CD14-positive monocyte (primary cell): Measurements from ENCODE around the gene DPYD. TPM values are rescaled to one million over a fixed set of nuclear protein-coding genes. Genes with fewer than 3 reads are reported as not detected.
A peak's percentile ranks its signal among the peaks of the same experiment; 100 is the strongest.

Experiments
- DNase-seq, 3 donors: peaks; one replicate each; pipeline ENCODE4 v3.0.0-alpha.2; 2011 to 2022
- H2AFZ ChIP-seq: 2 replicates; pipeline ENCODE4 v1.6.0; 2012; ENCODE audit warnings: mild to moderate bottlenecking, low read depth, low read length, inconsistent platforms; ENCODE audit not compliant: insufficient read depth, poor library complexity, severe bottlenecking
- H3K27ac ChIP-seq, 2 donors: 1 replicate in 1 of 2; 2 replicates in 1 of 2; pipeline ENCODE4 v1.5.1; 2012 to 2013; ENCODE audit warnings: low read length in 2 of 2, control low read depth in 1 of 2, inconsistent platforms in 1 of 2, low read depth in 1 of 2, mild to moderate bottlenecking in 1 of 2
- H3K27me3 ChIP-seq, 2 donors: one replicate each; pipeline versions ENCODE4 v1.6.0 to v1.6.1; 2011 to 2013; ENCODE audit warnings: low read length in 2 of 2; ENCODE audit not compliant: control insufficient read depth in 2 of 2, insufficient read depth in 2 of 2
- H3K36me3 ChIP-seq, 2 donors: replicated peaks in 1 of 2; 1 replicate in 1 of 2; 2 replicates in 1 of 2; pipeline versions ENCODE4 v1.5.1 to v1.6.1; 2012 to 2013; ENCODE audit warnings: low read length in 2 of 2, control low read depth in 1 of 2, inconsistent platforms in 1 of 2, mild to moderate bottlenecking in 1 of 2; ENCODE audit not compliant: insufficient read depth in 2 of 2, control insufficient read depth in 1 of 2
- H3K4me1 ChIP-seq, 2 donors: 1 replicate in 1 of 2; 2 replicates in 1 of 2; pipeline versions ENCODE4 v1.5.1 to v1.6.1; 2012 to 2013; ENCODE audit warnings: low read length in 2 of 2, control low read depth in 1 of 2, inconsistent platforms in 1 of 2, mild to moderate bottlenecking in 1 of 2, moderate library complexity in 1 of 2; ENCODE audit not compliant: insufficient read depth in 2 of 2, control insufficient read depth in 1 of 2
- H3K4me2 ChIP-seq: replicated peaks from 2 replicates; pipeline ENCODE3; 2012; ENCODE audit warnings: low read length, moderate library complexity, mild to moderate bottlenecking; ENCODE audit not compliant: poor library complexity, severe bottlenecking; ENCODE audit errors: extremely low read depth
- H3K4me3 ChIP-seq, 3 experiments: fragments of 200-600 bp in 1 of 3; sonication (generic) in 1 of 3; replicated peaks in 1 of 3; 1 replicate in 2 of 3; 2 replicates in 1 of 3; pipeline ENCODE4 v1.5.1; 2011 to 2013; ENCODE audit warnings: low read length in 3 of 3, mild to moderate bottlenecking in 3 of 3, control low read depth in 2 of 3, low read depth in 2 of 3, inconsistent platforms in 1 of 3, moderate library complexity in 1 of 3
- H3K79me2 ChIP-seq: 2 replicates; pipeline ENCODE4 v1.6.0; 2012; ENCODE audit warnings: mild to moderate bottlenecking, control low read depth, inconsistent platforms, low read length, moderate library complexity; ENCODE audit not compliant: insufficient read depth
- H3K9ac ChIP-seq: 2 replicates; pipeline ENCODE4 v1.6.0; 2017; ENCODE audit warnings: low read length, mild to moderate bottlenecking; ENCODE audit not compliant: insufficient read depth, poor library complexity, severe bottlenecking
- H3K9me3 ChIP-seq, 2 donors: replicated peaks in 1 of 2; 1 replicate in 1 of 2; 2 replicates in 1 of 2; pipeline versions ENCODE4 v1.5.1 to v1.6.1; 2012 to 2013; ENCODE audit warnings: low read length in 2 of 2, control low read depth in 1 of 2; ENCODE audit not compliant: control insufficient read depth in 1 of 2, insufficient read depth in 1 of 2
- H4K20me1 ChIP-seq: 2 replicates; pipeline ENCODE4 v1.6.0; 2012; ENCODE audit warnings: mild to moderate bottlenecking, low read length, control low read depth, moderate library complexity; ENCODE audit not compliant: insufficient read depth
- H3K27ac Mint-ChIP-seq, 7 donors: one replicate each; pipeline ENCODE4 v1.8.0; 2020; ENCODE audit warnings: mild to moderate bottlenecking in 7 of 7, mixed read lengths in 7 of 7, moderate library complexity in 6 of 7, inconsistent platforms in 2 of 7
- H3K27me3 Mint-ChIP-seq, 3 donors: one replicate each; pipeline ENCODE4 v1.8.0; 2021 to 2022; ENCODE audit warnings: low read depth in 3 of 3, mild to moderate bottlenecking in 3 of 3, mixed read lengths in 3 of 3, moderate library complexity in 3 of 3, inconsistent platforms in 1 of 3
- H3K36me3 Mint-ChIP-seq, 2 donors: one replicate each; pipeline ENCODE4 v1.8.0; 2020; ENCODE audit warnings: mixed read lengths in 2 of 2, inconsistent platforms in 1 of 2, mild to moderate bottlenecking in 1 of 2
- H3K4me1 Mint-ChIP-seq: one replicate; pipeline ENCODE4 v1.8.0; 2020; ENCODE audit warnings: mild to moderate bottlenecking, mixed read lengths
- H3K4me3 Mint-ChIP-seq, 2 donors: one replicate each; pipeline ENCODE4 v1.8.0; 2020; ENCODE audit warnings: mild to moderate bottlenecking in 2 of 2, mixed read lengths in 2 of 2, moderate library complexity in 1 of 2
- H3K9me3 Mint-ChIP-seq, 7 donors: one replicate each; pipeline ENCODE4 v1.8.0; 2020 to 2022; ENCODE audit warnings: mixed read lengths in 7 of 7, mild to moderate bottlenecking in 6 of 7, moderate library complexity in 6 of 7, inconsistent platforms in 2 of 7
- WGBS: methylation state at CpG from one replicate; pipeline ENCODE4 v1.1.5; 2013; ENCODE audit warnings: missing lambda C conversion rate; ENCODE audit not compliant: insufficient coverage; 5-methylcytosine and 5-hydroxymethylcytosine counted together
- intact Hi-C, 2 donors: fragments of 100-400 bp; cut with micrococcal nuclease; formaldehyde crosslinking; loops; one replicate each; pipeline versions ENCODE4 v1.15.0 to v1.15.1; 2023
- polyA plus RNA-seq, 3 donors: library from polyadenylated mRNA; depleted of rRNA in 1 of 3; unstranded in 2 of 3; stranded (reverse) in 1 of 3; fragments of 300-500 nt in 2 of 3; fragments of >200 nt in 1 of 3; fragmentation: Illumina TruSeq in 2 of 3; gene quantifications; 1 replicate in 2 of 3; 2 replicates in 1 of 3; pipeline ENCODE4 v1.2.3, GENCODE V29; 2012 to 2021
- TF ChIP-seq, protein P1 (sequence below): fragments of 200-600 bp; IDR thresholded peaks from one replicate; pipeline ENCODE4 v1.8.0; 2022; ENCODE audit warnings: antibody characterized with exemption, mild to moderate bottlenecking

The DPYD gene
- polyA plus RNA-seq, 3 donors: 87.6 to 171 (median 144) TPM

DNA sequence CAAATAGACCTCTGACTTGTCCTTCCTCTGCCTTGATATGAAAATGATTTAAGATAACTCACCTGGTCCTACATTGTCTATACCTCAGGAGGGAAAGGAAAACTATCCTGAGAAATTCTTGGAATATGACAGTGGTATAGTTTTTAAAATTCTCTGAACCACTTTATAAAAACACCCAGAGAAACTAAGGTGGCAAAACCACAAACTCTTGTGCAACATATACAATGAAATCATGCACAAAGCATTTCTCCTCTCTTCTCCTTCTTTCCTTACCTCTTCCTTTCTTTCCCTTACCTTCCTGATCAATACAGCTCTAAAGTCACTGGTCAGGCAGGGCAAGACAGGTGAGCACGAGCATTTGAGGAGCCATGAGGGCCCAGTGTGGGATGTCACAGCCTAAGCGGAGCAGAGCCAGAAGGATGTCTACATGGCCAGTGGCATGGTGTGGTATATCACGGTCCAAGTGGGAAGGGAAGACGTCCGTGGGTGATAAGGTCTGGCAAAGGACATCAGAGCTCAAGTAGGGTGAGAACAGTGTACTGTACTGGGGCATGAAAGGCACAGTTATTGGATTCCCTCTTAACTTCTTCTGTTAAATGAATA lies 543.3 kb downstream of the DPYD start:
- peaks cover 3% of the 10 kb centered on the region for H3K4me1 Mint-ChIP-seq
- no peak overlapping the region for H3K9ac ChIP-seq
- no peaks in the 10 kb centered on the region for H3K9me3 ChIP-seq
- no peak overlapping the region for H3K4me2 ChIP-seq
- no peaks in the 10 kb centered on the region for H3K4me1 ChIP-seq
- H3K27me3 ChIP-seq: no peaks in the 10 kb centered on the region
- H3K4me3 ChIP-seq: no peak overlapping the region
- peaks cover 48 to 80% of the 10 kb centered on the region in 2 donors for H3K36me3 ChIP-seq
- H4K20me1 ChIP-seq: peaks cover 38% of the 10 kb centered on the region
- intact Hi-C loops: no loop called here
- no peak overlapping the region for H3K4me3 Mint-ChIP-seq
- WGBS: 96% methylated on average over 4 of the region's 5 CpGs
- no peak overlapping the region for H3K27ac ChIP-seq
- H3K27me3 Mint-ChIP-seq: no peaks in the 10 kb centered on the region
- no peak overlapping the region for H2AFZ ChIP-seq
- TF ChIP-seq, protein P1, sequence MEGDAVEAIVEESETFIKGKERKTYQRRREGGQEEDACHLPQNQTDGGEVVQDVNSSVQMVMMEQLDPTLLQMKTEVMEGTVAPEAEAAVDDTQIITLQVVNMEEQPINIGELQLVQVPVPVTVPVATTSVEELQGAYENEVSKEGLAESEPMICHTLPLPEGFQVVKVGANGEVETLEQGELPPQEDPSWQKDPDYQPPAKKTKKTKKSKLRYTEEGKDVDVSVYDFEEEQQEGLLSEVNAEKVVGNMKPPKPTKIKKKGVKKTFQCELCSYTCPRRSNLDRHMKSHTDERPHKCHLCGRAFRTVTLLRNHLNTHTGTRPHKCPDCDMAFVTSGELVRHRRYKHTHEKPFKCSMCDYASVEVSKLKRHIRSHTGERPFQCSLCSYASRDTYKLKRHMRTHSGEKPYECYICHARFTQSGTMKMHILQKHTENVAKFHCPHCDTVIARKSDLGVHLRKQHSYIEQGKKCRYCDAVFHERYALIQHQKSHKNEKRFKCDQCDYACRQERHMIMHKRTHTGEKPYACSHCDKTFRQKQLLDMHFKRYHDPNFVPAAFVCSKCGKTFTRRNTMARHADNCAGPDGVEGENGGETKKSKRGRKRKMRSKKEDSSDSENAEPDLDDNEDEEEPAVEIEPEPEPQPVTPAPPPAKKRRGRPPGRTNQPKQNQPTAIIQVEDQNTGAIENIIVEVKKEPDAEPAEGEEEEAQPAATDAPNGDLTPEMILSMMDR: no peak
- peaks cover 49 to 52% of the 10 kb centered on the region in 2 donors for H3K36me3 Mint-ChIP-seq
- peak overlapping the region in 3 of 7 donors; percentile 56 to 83 (median 73) for H3K27ac Mint-ChIP-seq
- H3K9me3 Mint-ChIP-seq: peaks cover 0 to 2% (median 0%) of the 10 kb centered on the region in 7 donors
- DNase-seq: no peak
- no peaks in the 10 kb centered on the region for H3K79me2 ChIP-seq

DNA sequence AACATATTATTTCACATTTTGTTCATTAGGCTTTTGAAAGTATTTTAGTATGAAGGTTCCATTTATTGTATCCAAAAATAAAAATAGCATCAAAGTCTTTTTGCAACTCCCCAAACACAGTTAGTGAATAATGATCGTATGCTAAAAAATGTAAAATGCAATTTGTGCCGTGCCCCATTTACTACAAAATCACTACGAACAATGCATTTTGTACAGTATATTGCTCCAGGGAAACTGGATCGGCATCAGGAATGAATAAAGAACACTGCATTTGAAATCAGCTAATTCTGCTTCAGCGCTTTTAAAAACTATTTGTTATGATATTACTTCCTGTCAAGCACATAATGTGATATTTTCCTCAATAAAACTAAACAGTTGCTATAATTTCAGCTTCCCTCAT lies 547.8 kb downstream of the DPYD start:
- H3K36me3 Mint-ChIP-seq: peaks cover 50 to 57% of the 10 kb centered on the region in 2 donors

More for the DNA sequence above, 547.8 kb downstream of the DPYD start:
- no peaks in the 10 kb centered on the region for H3K27me3 Mint-ChIP-seq
- Histone ChIP-seq H3K9me3 (no peaks in the 10 kb centered on the region), H2AFZ (no peak overlapping the region), H3K36me3 (peaks cover 47 to 84% of the 10 kb centered on the region in 2 donors), H3K4me3 (no peak overlapping the region), H3K27ac (no peak overlapping the region), H4K20me1 (peaks cover 31% of the 10 kb centered on the region), H3K79me2 (no peaks in the 10 kb centered on the region), H3K27me3 (no peaks in the 10 kb centered on the region), H3K4me1 (no peaks in the 10 kb centered on the region), H3K4me2 (no peak overlapping the region), H3K9ac (no peak overlapping the region)
- H3K4me1 Mint-ChIP-seq: peaks cover 3% of the 10 kb centered on the region
- no CpG with 5 or more reads among the region's 5 CpGs for WGBS
- H3K27ac Mint-ChIP-seq: no peak overlapping the region
- H3K9me3 Mint-ChIP-seq: peaks cover 0 to 2% (median 0%) of the 10 kb centered on the region in 7 donors
- DNase-seq: no peak
- TF ChIP-seq, protein P1: no peak
- H3K4me3 Mint-ChIP-seq: no peak overlapping the region
- intact Hi-C loops: no loop called here
